GM19324 (cell line): ENCODE results near the gene SRM.
"Not testable (repeated sequence)": the region's sequence is repeated elsewhere in the genome, so short reads cannot be mapped to it uniquely, and the experiment has no call there.

ENCODE experiments used
- ATAC-seq: cut with Tn5 transposase; IDR thresholded peaks from one replicate; pipeline ENCODE4 v1.9.1; 2021; ENCODE audit warnings: mild to moderate bottlenecking, moderate library complexity; ENCODE audit not compliant: unreplicated experiment, low FRiP score

SRM gene

DNA sequence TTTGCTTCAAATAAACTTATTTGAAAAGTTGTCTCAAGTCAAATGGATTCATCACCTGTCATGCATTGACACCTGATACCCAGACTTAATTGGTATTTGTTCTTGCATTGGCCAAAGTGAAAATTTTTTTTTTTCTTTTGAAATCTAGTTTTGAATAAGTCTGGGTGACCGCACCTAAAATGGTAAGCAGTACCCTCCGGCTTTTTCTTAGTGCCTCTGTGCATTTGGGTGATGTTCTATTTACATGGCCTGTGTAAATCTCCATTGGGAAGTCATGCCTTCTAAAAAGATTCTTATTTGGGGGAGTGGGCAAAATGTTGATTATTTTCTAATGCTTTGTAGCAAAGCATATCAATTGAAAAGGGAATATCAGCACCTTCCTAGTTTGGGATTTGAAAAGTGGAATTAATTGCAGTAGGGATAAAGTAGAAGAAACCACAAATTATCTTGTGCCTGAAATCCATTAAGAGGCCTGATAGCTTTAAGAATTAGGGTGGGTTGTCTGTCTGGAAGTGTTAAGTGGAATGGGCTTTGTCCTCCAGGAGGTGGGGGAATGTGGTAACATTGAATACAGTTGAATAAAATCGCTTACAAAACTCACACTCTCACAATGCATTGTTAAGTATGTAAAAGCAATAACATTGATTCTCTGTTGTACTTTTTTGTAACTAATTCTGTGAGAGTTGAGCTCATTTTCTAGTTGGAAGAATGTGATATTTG lies 35.5 kb downstream of the SRM start:
- no peak for ATAC-seq

DNA sequence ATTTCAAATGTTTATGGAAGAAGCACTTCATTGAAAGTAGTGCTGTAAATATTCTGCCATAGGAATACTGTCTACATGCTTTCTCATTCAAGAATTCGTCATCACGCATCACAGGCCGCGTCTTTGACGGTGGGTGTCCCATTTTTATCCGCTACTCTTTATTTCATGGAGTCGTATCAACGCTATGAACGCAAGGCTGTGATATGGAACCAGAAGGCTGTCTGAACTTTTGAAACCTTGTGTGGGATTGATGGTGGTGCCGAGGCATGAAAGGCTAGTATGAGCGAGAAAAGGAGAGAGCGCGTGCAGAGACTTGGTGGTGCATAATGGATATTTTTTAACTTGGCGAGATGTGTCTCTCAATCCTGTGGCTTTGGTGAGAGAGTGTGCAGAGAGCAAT lies 36.6 kb downstream of the SRM start:
- ATAC-seq, result no peak

DNA sequence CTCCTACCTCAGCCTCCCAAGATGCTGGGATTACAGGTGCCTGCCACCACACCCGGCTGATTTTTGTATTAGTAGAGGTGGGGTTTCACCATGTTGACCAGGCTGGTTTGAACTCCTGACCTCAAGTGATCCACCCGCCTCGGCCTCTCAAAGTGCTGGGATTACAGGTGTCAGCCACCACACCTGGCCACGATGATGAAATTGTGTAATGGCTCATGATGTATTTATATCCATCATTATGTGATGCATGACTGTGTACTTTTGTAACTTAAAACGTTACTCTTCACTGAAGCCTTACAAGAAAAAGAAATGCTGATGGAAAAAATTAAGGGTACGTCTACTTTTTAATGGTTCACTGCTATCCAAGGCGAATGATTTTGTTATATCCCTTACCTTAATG lies 39.8 kb downstream of the SRM start:
- ATAC-seq, result no peak

DNA sequence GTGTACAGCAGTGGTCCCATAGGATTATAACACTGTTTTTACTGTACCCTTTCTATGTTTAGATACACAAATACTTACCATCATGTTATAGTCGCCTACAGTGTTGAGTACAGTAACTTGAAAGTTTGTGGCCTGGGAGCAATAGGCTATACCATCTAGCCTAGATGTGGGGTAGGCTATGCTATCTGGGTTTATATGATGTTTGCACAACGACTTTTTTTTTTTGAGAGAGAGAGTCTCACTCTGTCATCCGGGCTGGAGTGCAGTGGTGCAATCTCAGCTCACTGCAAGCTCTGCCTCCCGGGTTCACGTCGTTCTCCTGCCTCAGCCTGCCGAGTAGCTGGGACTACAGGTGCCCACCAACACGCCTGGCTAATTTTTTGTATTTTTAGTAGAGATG lies 40.5 kb downstream of the SRM start:
- ATAC-seq, result not testable (repeated sequence)

DNA sequence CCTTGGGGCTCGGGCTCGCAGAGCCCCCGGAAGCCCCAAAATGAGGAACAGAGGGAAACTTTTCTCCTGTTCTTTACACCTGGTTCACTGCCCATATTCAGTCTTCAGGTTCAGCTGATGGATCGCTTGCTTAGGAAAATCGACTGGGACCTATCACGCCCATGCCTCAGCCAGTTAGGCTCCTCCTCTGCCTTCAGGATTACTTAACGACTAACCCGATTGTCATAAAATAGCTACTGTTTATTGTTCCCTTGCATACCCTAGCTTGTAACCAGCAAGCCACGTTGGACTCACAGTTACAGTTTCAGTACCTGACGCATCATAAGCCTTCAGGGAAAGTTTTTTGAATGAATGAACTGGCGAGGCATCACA lies 46.7 kb downstream of the SRM start:
- ATAC-seq, result no peak

DNA sequence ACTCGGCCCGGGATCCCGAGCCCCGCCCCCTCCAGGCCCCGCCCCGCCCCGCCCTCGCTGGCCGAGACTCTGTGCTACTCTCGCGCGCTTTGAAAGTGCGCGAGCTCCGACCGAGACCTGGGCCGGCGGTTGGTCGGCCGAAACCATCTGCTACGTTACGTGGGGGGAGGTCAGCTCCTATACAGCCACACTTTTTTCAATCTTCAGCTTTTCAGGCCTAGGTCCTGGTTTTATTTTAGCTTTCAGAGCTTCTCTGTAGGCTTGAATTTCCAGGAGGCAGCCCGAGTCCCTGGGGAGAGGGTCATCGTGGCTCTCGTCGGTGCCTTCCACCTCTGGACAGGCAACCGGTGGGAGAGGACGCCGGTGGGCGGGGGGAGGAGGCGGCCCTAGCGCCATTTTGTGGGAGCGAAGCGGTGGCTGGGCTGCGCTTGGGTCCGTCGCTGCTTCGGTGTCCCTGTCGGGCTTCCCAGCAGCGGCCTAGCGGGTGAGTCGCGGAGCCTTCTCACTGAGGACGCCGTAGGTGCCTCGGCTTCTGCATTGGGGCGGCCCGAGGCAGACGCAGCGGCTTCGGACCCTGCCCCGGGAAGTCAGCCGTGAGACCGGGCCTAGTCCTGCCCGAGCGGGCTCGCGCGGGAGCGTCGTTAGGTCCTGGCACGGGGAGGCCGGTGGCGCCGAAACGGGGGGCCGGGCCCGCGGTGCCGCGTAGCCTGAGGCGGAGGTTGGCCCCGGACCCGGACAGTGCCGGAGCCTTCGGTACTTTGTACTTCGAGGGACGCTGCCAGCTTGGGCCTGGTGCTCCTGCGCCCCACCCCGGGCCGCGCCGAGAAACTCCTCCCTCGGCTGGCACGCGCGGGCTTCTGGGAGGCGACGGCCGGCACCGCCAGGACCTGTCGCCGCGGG lies 47.3 kb downstream of the SRM start, which contains the start of gene TARDBP:
Gene TARDBP, plus strand, starts transcription at position 395 of the 900 bp plus-strand sequence. CDS start 1,074 bp downstream, outside the sequence.
- ATAC-seq, result peak; percentile 92
